ENCODE data around the gene SUGCT.

The SUGCT gene

DNA sequence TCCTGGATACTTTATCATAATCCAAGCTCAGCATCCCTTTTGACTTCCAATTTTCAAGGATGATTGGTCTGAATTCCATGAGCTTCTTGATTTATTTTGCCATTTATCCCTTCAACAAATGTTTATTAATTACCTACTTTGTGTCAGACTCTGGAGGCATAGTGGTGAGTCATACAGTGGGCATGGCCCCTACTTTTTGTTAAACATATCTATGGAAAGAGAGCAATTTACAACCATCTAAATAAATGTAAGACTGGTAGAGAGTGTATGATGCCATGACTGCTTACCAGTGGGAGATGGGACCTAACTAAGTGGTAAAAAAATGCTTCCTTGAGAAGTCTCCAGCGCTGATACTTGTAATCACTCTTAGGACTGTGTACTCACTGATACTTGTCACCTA, 286.6 kb downstream of the SUGCT start:
- intact Hi-C loops (cut with DNase I): no loop called here
- DNase-seq: no peak

- intact Hi-C loops (cut with DNase I): no loop called here
- no peak for DNase-seq
Observed at GRCh38 chr7:40425696-40426095, 290.9 kb downstream of the SUGCT start.

GRCh38 chr7:40428421-40428820, 293.6 kb downstream of the SUGCT start:
- intact Hi-C loops (cut with DNase I): no loop called here
- no peak for DNase-seq

DNA sequence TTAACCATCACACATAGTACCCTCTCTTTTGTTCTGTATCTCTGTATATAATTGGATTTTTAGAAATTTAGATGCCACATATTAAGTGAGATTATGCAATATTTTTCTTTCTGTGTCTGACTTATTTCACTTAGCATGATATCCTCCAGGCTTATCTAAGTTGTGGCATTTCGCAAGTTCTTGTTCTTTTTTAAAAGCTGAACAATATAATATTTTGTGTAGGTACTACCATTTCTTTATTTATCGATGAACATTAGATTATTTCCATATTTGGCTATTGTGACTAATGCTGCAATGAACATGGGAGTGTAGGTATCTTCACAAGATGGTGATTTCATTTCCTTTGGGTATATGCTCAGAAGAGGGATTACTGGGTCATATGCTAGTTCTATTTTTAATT, 295.0 kb downstream of the SUGCT start:
- no peak for DNase-seq
- intact Hi-C loops (cut with DNase I): no loop called here

DNA sequence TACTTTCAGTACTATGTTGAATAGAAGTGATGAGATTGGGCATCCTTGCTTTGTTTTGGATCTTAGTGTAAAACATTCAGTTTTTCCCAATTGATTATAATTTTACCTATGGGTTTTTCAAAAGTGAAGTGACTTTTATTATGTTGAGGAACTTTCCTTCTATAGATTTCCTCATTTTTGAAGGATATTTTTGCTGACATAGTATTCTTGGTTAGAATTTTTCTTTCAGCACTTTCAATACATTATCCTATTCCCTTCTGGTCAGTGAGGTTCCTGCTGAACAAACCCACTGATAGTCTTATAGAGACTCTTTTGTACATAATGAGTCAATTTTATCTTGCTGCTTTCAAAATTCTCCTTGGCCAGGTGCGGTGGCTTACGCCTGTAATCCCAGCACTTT, 297.2 kb downstream of the SUGCT start:
- intact Hi-C loops (cut with DNase I): no loop called here
- DNase-seq: no peak

GRCh38 chr7:40436710-40437109, 301.9 kb downstream of the SUGCT start:
- intact Hi-C loops (cut with DNase I): no loop called here
- no peak for DNase-seq

- no peak for DNase-seq
- intact Hi-C loops (cut with DNase I): no loop called here
Observed at GRCh38 chr7:40437498-40437897, 302.7 kb downstream of the SUGCT start.

DNA sequence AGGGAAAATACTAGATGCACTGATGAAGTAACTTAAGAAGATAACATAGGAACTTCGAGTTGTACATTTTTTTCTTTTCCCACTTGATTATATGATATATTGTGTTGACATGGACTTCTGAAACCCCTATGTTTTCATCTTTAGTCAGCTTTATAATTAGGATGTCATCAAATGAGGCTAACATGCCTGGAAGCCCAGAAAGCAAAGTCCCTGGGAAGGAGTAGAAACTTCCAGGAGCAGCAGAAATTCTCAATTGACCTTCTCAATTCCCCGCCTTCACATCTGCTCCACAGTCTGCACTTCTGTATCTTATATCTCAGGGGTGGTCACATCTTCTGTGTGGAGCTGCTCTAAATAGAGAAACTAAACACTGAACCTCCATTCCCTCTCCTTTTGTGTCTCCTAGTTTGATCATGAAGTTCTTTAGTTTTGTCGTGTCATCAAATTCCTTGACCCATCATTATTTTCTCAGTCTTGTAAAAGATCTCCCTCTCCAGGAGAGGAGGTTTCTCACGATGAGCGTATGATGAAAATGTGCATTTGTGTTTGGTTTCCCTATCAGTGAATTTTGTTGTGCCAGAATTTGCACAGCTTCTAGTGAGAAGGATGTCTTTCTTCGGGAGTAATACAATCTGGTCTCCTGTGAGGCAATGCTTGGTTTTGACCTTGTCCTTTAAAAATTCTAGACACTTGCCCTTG, 303.3 kb downstream of the SUGCT start:
- intact Hi-C loops (cut with DNase I): no loop called here
- no peak for DNase-seq

- DNase-seq: no peak
- intact Hi-C loops (cut with DNase I): no loop called here
Observed at GRCh38 chr7:40439686-40440085, 304.9 kb downstream of the SUGCT start.

DNA sequence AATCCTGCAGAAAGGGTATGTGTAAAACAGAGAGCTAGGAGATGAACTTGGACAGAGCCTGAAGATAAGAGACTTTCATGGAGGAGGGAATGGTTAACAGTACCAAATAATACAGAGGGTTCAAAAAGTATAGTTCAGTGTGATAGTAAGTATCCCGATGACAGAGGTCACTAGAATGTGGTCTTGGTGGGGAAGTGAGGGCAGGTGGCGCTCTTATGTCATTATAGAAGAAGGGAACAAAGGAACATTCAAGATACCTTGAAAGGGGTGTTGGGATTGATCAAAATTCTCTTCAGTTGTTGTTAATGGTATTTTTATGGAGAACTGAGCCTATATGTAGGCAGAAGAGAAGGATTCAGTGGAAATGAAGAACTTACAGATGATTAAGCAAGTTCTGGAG, 312.5 kb downstream of the SUGCT start:
- intact Hi-C loops (cut with DNase I): no loop called here
- no peak for DNase-seq

- DNase-seq: no peak
- intact Hi-C loops (cut with DNase I): no loop called here
Observed at GRCh38 chr7:40455485-40455884, 320.7 kb downstream of the SUGCT start.

GRCh38 chr7:40457776-40458480, 323.1 kb downstream of the SUGCT start:
- no peak for DNase-seq
- intact Hi-C loops (cut with DNase I): no loop called here

GRCh38 chr7:40463446-40463845, 328.6 kb downstream of the SUGCT start:
- DNase-seq: no peak
- intact Hi-C loops (cut with DNase I): no loop called here

DNA sequence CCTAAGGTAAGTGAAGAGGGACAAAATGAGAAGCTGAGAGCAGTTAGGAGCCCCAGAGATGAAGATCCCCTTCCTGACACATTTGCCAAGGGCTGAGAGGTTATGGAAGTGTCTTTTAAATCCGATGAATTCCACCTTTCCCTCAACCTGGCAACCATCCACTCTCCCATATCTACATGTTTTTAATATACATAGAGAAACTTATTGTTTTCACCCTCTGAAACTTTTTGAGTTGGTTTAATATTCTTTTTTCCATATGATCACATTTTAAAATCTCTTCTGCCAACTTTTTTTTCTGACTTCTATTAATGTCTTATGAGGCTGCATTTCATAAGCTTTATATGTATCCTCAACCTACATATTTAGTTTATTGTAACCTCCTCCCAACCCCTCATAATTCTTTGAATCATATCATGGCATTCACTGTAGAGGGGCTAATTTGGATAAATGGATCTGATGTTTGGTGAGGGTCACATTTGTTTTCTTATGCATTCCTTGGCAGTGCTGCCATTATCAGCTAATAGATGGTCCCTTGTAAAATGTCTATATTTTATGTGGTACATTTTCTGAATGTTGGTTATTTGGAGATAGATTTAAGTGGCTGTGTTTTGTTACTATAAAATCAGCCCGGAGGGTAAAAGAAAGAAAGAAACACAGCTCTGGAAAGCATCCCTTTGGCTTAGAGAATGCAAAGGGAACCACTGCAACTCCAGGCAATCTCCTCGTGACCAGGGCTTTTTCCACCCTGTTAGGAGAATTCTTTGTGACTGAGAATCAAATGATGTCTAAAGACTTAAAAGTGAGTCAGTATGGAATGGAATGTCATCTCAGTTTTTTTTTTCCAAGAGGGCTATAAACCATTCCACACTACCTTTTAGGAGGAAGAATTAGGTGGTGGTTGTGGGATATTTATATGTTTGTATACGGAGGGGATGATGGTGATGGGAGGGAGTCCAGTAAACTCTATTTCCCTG, 334.4 kb downstream of the SUGCT start:
- no peak for DNase-seq
- intact Hi-C loops (cut with DNase I): no loop called here

DNA sequence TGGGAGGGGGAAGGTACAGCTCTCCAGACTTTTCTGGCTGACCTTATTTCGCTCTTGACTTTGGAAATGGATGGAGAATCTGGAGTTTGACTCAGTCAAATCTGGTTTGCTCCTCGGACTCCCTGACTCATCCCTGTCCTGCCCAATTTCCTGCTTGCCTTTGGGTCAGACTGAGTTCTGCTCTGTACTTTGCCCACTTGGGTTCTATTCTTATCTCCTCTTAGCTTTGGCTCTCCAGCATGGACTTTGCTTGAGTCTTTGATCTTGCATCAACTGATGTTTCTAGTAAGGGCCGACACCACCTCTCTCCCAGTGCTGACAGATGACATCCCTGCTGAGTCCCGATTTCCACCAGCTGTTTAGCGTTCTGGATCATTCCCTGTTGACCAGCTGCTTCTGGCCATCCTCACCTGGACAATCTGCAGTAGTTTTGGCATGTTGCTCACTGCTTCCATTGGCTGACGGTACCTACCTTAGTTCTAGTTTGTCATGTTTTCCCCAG, 335.3 kb downstream of the SUGCT start:
- intact Hi-C loops (cut with DNase I): no loop called here
- DNase-seq: no peak

- intact Hi-C loops (cut with DNase I): no loop called here
- no peak for DNase-seq
Observed at GRCh38 chr7:40470817-40471216, 336.0 kb downstream of the SUGCT start.

GRCh38 chr7:40471891-40472290, 337.1 kb downstream of the SUGCT start:
- no peak for DNase-seq
- intact Hi-C loops (cut with DNase I): no loop called here

GRCh38 chr7:40474790-40475680, 340.2 kb downstream of the SUGCT start:
- no peak for DNase-seq
- intact Hi-C loops (cut with DNase I): no loop called here

DNA sequence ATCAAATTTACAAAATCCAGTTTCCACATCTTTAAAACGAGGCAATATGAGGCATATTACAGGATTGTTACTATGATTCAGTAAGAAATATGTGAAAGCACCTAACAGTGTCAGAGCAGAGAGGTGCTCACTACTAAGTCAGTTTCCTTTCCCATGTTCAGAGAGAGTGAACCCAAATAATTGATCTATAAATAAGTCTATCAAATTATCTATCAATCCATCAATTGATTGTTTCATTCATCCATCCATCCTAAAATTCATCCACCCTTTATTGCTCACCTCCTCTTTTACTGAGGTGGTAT, 340.8 kb downstream of the SUGCT start:
- DNase-seq: no peak
- intact Hi-C loops (cut with DNase I): no loop called here
